ENCODE measurements around the gene RNF225.

The RNF225 gene

DNA sequence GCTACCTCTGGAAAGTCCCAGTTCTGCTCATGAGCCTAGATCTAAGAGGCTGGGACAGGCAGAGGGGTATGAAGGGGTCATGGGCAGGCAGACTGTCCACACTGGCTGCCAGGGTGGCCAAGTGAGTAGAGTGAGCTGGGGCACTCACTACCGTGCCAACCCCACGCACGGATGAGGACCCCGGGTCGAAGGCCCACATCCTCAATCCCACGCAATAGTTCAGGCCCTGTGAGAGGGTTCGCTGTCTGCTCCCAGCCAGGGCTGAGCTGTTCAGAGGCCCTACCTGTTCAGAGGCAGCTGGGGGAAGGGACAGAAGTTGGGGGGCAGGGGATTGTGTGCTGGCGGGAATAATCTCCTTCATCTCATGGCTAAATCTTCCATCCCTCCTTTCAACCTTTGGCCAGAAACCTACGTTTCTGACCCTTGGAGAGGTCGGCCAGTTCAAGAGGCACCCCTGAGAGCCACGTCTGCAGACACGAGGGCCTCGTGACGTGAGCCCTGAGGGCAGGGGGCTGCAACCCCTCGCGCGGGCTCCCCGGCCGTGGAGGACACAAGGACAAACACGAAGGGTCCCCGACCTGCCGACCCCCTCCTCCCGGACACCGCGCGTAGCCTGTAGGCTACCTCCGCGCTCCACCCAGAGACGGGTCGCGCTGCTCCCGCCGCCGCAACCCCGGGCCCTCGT, 9.4 kb upstream of the RNF225 start:
- DNase-seq (ENCODE audit: low spot score) = no peak
- Histone ChIP-seq H3K27ac (peak overlapping the region; percentile 94 to 99), H3K4me3 (peak overlapping the region; percentile 98)
- TF ChIP-seq, protein P1, sequence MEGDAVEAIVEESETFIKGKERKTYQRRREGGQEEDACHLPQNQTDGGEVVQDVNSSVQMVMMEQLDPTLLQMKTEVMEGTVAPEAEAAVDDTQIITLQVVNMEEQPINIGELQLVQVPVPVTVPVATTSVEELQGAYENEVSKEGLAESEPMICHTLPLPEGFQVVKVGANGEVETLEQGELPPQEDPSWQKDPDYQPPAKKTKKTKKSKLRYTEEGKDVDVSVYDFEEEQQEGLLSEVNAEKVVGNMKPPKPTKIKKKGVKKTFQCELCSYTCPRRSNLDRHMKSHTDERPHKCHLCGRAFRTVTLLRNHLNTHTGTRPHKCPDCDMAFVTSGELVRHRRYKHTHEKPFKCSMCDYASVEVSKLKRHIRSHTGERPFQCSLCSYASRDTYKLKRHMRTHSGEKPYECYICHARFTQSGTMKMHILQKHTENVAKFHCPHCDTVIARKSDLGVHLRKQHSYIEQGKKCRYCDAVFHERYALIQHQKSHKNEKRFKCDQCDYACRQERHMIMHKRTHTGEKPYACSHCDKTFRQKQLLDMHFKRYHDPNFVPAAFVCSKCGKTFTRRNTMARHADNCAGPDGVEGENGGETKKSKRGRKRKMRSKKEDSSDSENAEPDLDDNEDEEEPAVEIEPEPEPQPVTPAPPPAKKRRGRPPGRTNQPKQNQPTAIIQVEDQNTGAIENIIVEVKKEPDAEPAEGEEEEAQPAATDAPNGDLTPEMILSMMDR (IDR thresholded peaks at IDR 0.05) = no peak

DNA sequence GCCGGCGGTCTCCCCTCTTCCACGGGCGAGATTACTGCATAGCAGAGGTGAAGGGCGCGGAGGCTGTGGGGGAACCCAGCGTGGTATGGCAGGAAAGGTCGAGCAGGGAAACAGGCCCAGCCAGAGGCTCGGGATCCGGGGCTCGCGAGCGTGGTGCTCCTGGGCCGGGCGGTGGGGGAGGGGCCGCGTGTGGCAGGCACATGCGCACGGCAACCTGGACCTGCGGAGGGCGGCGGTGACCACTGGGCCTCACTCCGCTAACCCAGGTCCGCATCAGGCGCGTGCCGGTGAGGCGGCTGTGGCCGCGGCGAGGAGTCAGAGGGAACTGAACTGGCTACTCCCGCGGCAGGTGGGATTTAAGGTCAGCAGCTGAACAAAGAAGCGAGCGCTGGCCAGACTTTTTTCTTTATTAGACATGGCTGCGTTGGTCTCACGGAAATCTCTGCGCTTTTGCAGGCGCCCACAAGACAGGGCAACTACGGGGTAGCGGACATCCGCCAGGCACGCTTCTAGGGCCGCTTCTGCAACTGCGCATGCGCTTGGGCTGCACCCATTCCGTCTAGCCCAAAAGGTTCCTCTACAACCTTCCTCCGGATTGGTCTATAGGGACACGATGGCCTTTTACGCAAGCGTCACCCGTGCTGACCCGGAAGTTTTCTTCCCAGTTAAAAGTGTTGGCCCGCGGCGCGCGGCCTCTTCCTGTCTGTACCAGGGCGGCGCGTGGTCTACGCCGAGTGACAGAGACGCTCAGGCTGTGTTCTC, 8.7 kb upstream of the RNF225 start, which contains the start of gene RPS5:
Gene RPS5, plus strand, starts transcription at position 694 of the 762 bp plus-strand sequence. CDS start 869 bp downstream, outside the sequence.
- TF ChIP-seq, protein P1 (IDR thresholded peaks at IDR 0.05) = no peak
- peak within 1 kb of the TSS; percentile 94 to 99 for H3K27ac ChIP-seq
- peak within 1 kb of the TSS; percentile 98 for H3K4me3 ChIP-seq
- DNase-seq (ENCODE audit: low spot score) = peak; percentile 97

DNA sequence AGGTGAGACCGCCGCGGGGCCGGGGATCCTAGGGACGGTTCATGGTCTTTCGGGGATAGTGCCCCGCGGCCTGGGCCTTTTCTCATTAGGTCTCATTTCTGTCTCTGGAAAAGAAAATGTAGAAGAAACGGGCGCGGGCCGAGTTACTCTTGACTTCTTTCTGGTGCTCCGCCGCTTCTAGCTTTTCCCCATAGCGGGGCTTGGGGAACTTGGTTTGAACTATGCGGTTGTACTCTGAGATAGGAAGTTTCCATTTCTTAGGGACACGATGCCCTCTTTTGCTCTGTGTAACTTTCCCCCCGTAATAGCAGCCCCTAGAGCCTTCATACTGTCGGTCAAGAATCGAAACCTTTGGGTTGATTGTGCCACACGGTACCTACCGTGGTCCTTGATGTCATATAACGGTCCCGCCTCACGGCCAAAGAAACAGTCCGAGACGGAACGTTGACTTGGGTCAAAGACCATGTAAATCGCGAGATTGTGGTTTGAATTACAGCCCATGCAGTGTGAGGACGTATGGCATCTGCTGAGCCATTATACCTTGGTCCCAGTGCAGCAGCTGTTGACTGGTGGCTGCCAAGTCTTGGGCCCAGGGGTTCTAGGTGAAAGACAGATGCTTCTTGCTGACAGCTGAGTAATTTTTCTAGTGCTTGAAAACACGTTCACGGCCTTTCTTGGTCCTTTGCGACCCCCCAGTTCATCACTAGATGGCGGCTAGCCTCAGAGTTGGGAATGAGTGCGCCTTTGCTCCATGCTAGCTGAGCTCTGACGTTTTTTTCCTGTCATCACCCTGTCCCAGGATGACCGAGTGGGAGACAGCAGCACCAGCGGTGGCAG, 7.9 kb upstream of the RNF225 start:
- peak overlapping the region; percentile 94 to 99 for H3K27ac ChIP-seq

DNA sequence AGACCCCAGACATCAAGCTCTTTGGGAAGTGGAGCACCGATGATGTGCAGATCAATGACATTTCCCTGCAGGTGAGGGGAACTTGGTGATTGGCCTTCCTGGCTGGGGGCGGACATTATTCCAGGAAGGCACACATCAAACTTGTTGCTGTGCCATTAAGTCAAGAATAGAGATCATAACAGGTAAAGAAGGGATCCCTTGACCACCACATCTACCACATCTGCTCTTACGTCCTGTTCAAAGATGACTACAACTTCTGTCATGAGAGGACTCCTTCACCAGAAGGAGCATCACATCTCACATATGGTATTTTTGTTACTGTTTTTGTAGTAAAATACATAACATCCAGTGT, 7.3 kb upstream of the RNF225 start:
- Histone ChIP-seq H3K27ac (no peak overlapping the region), H3K4me3 (peak overlapping the region; percentile 98)
- DNase-seq (ENCODE audit: low spot score) = no peak
- TF ChIP-seq, protein P1 (IDR thresholded peaks at IDR 0.05) = no peak

More for the DNA sequence above, 7.9 kb upstream of the RNF225 start:
- no peak for DNase-seq (ENCODE audit: low spot score)
- TF ChIP-seq, protein P1 (IDR thresholded peaks at IDR 0.05) = no peak
- H3K4me3 ChIP-seq = peak overlapping the region; percentile 98

DNA sequence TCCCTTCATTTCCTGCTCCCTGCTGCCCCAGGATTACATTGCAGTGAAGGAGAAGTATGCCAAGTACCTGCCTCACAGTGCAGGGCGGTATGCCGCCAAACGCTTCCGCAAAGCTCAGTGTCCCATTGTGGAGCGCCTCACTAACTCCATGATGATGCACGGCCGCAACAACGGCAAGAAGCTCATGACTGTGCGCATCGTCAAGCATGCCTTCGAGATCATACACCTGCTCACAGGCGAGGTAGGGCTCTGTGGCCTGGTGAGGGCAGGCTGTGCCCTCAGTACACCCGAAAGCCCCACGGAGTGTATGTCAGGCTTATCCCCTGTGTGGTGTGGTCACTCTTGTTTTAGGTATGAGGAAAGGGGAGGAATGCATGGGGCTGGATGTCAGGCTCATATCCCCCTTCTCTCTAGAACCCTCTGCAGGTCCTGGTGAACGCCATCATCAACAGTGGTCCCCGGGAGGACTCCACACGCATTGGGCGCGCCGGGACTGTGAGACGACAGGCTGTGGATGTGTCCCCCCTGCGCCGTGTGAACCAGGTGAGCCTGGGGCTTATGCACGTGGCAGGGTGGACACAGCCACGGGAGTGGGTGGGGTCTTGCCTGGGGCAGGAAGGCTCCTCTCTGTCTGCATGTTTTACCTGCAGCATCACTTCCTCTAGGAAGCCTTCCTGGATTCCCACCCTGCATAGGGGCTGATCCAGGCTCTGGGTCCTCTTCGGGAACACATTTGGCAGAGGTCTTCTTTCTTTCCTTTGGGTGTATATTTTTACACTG, 2.3 kb upstream of the RNF225 start:
- Histone ChIP-seq H3K27ac (no peak overlapping the region), H3K4me3 (no peak overlapping the region)
- no peak for DNase-seq (ENCODE audit: low spot score)
- TF ChIP-seq, protein P1 (IDR thresholded peaks at IDR 0.05) = no peak

DNA sequence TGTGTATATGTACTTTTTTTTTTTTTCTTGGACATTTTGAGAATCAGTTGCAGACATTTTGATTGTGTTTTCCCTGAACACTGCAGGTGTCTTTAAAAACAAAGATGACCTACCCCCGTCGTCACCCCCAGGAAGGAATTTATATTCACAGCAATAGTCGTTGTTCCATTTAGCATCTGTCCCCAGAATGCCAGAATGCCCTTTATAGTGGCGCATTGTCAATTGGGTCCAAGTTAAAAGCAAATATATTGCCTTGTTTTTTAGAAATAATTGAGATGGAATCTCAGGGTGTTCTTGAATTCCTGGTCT, 1.8 kb upstream of the RNF225 start:
- TF ChIP-seq, protein P1 (IDR thresholded peaks at IDR 0.05) = no peak
- no peak for DNase-seq (ENCODE audit: low spot score)
- H3K4me3 ChIP-seq = no peak overlapping the region
- H3K27ac ChIP-seq = no peak overlapping the region
